GM10266 (cell line): ENCODE data around the gene RAET1L.
"Not testable (repeated sequence)": the region's sequence is repeated elsewhere in the genome, so short reads cannot be mapped to it uniquely, and the experiment has no call there.

Experiments
- DNase-seq: peaks from one replicate; pipeline ENCODE4 v3.0.0; 2012; ENCODE audit errors: extremely low spot score
- CTCF ChIP-seq: IDR thresholded peaks from 2 replicates; pipeline ENCODE4 v1.5.1; 2012; ENCODE audit warnings: mild to moderate bottlenecking, low read depth; ENCODE audit not compliant: control insufficient read depth, insufficient read depth; ENCODE audit errors: missing control alignments

Gene RAET1L

GRCh38 chr6:150008588-150008987 is 16.7 kb downstream of the RAET1L start:
- DNase-seq = no peak
- no peak for TF ChIP-seq CTCF

GRCh38 chr6:150006961-150007464 is 18.3 kb downstream of the RAET1L start:
- DNase-seq = peak; percentile 71
- TF ChIP-seq CTCF = peak; percentile 50

- DNase-seq = no peak
- TF ChIP-seq CTCF = no peak
These were observed 19.3 kb downstream of the RAET1L start for GRCh38 chr6:150005761-150006651.

GRCh38 chr6:150004783-150005717 is 20.3 kb downstream of the RAET1L start:
- TF ChIP-seq CTCF = no peak
- DNase-seq = peak; percentile 89

- peak; percentile 48 for DNase-seq
- no peak for TF ChIP-seq CTCF
These were observed 21.1 kb downstream of the RAET1L start for GRCh38 chr6:150004101-150004782.

GRCh38 chr6:150003599-150003998 is 21.7 kb downstream of the RAET1L start:
- DNase-seq = not testable (repeated sequence)

- TF ChIP-seq CTCF = no peak
- no peak for DNase-seq
These were observed 22.6 kb downstream of the RAET1L start for GRCh38 chr6:150002710-150003109.
